ENCODE data around the gene PLXNC1. TPM values are rescaled to one million over a fixed set of nuclear protein-coding genes. Genes with fewer than 3 reads are reported as not detected.

PLXNC1 gene
- total and polyA plus RNA-seq, 2 of the 8 experiments (the other 6 are each of a cell fraction or from before 2014, with no cell fraction given): 0.83 to 2.0 TPM

DNA sequence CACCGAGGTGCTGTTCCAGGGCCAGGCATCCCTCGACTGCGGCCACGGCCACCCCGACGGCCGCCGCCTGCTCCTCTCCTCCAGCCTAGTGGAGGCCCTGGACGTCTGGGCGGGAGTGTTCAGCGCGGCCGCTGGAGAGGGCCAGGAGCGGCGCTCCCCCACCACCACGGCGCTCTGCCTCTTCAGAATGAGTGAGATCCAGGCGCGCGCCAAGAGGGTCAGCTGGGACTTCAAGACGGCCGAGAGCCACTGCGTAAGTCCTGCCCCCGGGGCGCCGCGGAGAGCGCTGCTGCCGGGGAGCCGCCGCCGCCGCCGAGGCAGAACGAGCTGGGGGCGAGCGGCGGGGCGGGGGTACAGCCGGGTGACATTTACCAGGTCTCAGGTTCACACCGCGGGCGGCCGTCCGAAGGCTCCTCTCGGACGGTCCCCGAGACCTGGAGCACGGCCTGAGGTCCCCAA lies 1.4 kb downstream of the PLXNC1 start:
- H4K20me1 ChIP-seq (replicated peaks in 1 of 2; ENCODE audit: control insufficient read depth in 1 of 2, insufficient read depth in 2 of 2, low read length in 2 of 2): peaks cover 0 to 3% of the 10 kb centered on the region in 2 experiments
- 0 out of 2 replicates have a peak overlapping the region, but pooled peaks have one; percentile 72 for H2BK12ac ChIP-seq (ENCODE audit: low read depth, low read length)
- peaks cover 16% of the 10 kb centered on the region; the same call in 1 of the 2 replicates for H3K23me2 ChIP-seq (ENCODE audit: low read depth, low read length)
- H3K4ac ChIP-seq (replicated peaks; ENCODE audit: insufficient read length, low read depth, low read length): no peak overlapping the region
- H3K79me2 ChIP-seq (ENCODE audit: control insufficient read depth in 1 of 2, insufficient read depth in 2 of 2, low read length in 2 of 2): no peaks in the 10 kb centered on the region
- POLR2A ChIA-PET (ENCODE audit: partially characterized antibody): interaction anchor here (1.0 to 1.3 kb wide), 2 partner anchors 111 to 645 kb away, joined by 3 read pairs; no protein-coding TSS in a partner anchor
- H3K4me1 ChIP-seq (replicated peaks in 1 of 4; ENCODE audit: control insufficient read depth in 3 of 4, insufficient read depth in 4 of 4, low read length in 3 of 4): peaks cover 4 to 25% (median 17%) of the 10 kb centered on the region in 4 experiments
- H3K14ac ChIP-seq (ENCODE audit: insufficient read length): no peak overlapping the region
- no peak overlapping the region for H2BK120ac ChIP-seq (replicated peaks; ENCODE audit: low read depth, low read length)
- no peak overlapping the region for H4K5ac ChIP-seq (ENCODE audit: insufficient read length, low read depth, low read length)
- H2BK15ac ChIP-seq (ENCODE audit: low read length): no peak overlapping the region
- 2% methylated on average over 37 of the region's 49 CpGs; no CpG with 5 or more reads in 1 of the 2 experiments for WGBS, 2 experiments (ENCODE audit: extremely low coverage in 1 of 2, insufficient coverage in 1 of 2, insufficient read length in 1 of 2, insufficient replicate concordance in 2 of 2, low coverage in 1 of 2, low lambda C conversion rate in 2 of 2, missing lambda C conversion rate in 1 of 2)
- no peak overlapping the region for H2AK5ac ChIP-seq (ENCODE audit: low read depth, low read length)
- H2BK20ac ChIP-seq (ENCODE audit: low read length): no peak overlapping the region
- no peak for FAIRE-seq
- no peak overlapping the region for H3K23ac ChIP-seq (ENCODE audit: insufficient read length)
- no peak overlapping the region for H3K18ac ChIP-seq (ENCODE audit: extremely low read depth, low read length)
- peak overlapping the region; percentile 38 to 70 (median 58) for H3K4me3 ChIP-seq (ENCODE audit: extremely low read depth in 1 of 4, insufficient read depth in 2 of 4, low read depth in 3 of 4, low read length in 4 of 4)
- H3K27me3 ChIP-seq (replicated peaks in 1 of 4; ENCODE audit: control insufficient read depth in 3 of 4, extremely low read depth in 1 of 4, insufficient read depth in 3 of 4, low read length in 3 of 4): peaks cover 43 to 78% (median 66%) of the 10 kb centered on the region in 4 experiments
- CTCF ChIA-PET (ENCODE audit: partially characterized antibody): interaction anchor here (0.7 to 1.4 kb wide), 8 partner anchors 8 to 606 kb away, joined by 3 to 8 read pairs (median 3); no protein-coding TSS in a partner anchor
- H2AFZ ChIP-seq (ENCODE audit: low read length): no peak overlapping the region; the same call in 1 of the 2 replicates
- H2BK5ac ChIP-seq (ENCODE audit: low read depth, low read length): no peak overlapping the region
- H3K4me2 ChIP-seq (ENCODE audit: insufficient read depth in 1 of 2, low read depth in 2 of 2, low read length in 2 of 2): peak overlapping the region; percentile 84 to 90
- H4K8ac ChIP-seq (ENCODE audit: extremely low read depth, insufficient read depth, low read length): peak overlapping the region; percentile 91; the same call in 1 of the 2 replicates
- no peak overlapping the region for H3K56ac ChIP-seq (replicated peaks; ENCODE audit: insufficient read length, low read depth, low read length)
- no peaks in the 10 kb centered on the region for H3K79me1 ChIP-seq (ENCODE audit: low read depth, low read length)
- no peak overlapping the region for H3K27ac ChIP-seq (ENCODE audit: low read depth, low read length)
- DNase-seq (ENCODE audit: low read depth in 1 of 2, low spot score in 2 of 2): peak in 1 of 2 experiments; percentile 69
- H3K9me3 ChIP-seq (ENCODE audit: insufficient read depth in 2 of 2, low read depth in 1 of 2, low read length in 1 of 2): no peaks in the 10 kb centered on the region
- no peak overlapping the region for H4K91ac ChIP-seq (replicated peaks; ENCODE audit: insufficient read length, low read length)
- no peaks in the 10 kb centered on the region; a peak in 1 of 8 replicates for H3K36me3 ChIP-seq (ENCODE audit: control insufficient read depth in 2 of 4, insufficient read depth in 4 of 4, low read length in 3 of 4)
- H3K9ac ChIP-seq (replicated peaks in 1 of 4; ENCODE audit: extremely low read depth in 1 of 4, low read depth in 3 of 4, low read length in 3 of 4): no peak overlapping the region
- TF ChIP-seq HDAC2 (IDR thresholded peaks at IDR 0.05; ENCODE audit: borderline replicate concordance in 1 of 2, low read depth in 2 of 2, low read length in 2 of 2) (no peak), BRCA1 (IDR thresholded peaks at IDR 0.05; ENCODE audit: low read depth, low read length) (no peak), SUZ12 (IDR thresholded peaks at IDR 0.05; ENCODE audit: low read length) (peak; percentile 72; the same call in 1 of the 2 replicates), KDM4A (IDR thresholded peaks at IDR 0.05; ENCODE audit: low read depth, low read length, severe bottlenecking) (no peak), SIRT6 (IDR thresholded peaks at IDR 0.05; ENCODE audit: low read length) (no peak), RFX5 (IDR thresholded peaks at IDR 0.05; ENCODE audit: borderline replicate concordance, low read depth, low read length) (no peak), TAF1 (IDR thresholded peaks at IDR 0.05; ENCODE audit: low read depth, low read length) (0 out of 2 replicates have a peak, but pooled peaks have one; percentile 17), CTBP2 (IDR thresholded peaks at IDR 0.05; ENCODE audit: borderline replicate concordance, insufficient read depth, insufficient read length, low read length) (no peak)
- TF ChIP-seq, protein P1, sequence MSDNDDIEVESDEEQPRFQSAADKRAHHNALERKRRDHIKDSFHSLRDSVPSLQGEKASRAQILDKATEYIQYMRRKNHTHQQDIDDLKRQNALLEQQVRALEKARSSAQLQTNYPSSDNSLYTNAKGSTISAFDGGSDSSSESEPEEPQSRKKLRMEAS (IDR thresholded peaks at IDR 0.05): no peak
- TF ChIP-seq, protein P2, sequence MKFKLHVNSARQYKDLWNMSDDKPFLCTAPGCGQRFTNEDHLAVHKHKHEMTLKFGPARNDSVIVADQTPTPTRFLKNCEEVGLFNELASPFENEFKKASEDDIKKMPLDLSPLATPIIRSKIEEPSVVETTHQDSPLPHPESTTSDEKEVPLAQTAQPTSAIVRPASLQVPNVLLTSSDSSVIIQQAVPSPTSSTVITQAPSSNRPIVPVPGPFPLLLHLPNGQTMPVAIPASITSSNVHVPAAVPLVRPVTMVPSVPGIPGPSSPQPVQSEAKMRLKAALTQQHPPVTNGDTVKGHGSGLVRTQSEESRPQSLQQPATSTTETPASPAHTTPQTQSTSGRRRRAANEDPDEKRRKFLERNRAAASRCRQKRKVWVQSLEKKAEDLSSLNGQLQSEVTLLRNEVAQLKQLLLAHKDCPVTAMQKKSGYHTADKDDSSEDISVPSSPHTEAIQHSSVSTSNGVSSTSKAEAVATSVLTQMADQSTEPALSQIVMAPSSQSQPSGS (IDR thresholded peaks at IDR 0.05; ENCODE audit: low read length): no peak
